ENCODE results near the gene ERGIC1.

The ERGIC1 gene

GRCh38 chr5:172878585-172878932 lies 44.5 kb downstream of the ERGIC1 start:
- POLR2A ChIA-PET, result no interaction called here
- TF ChIP-seq SP1 (IDR thresholded peaks at IDR 0.05), result no peak
- no peak for TF ChIP-seq ARNT (IDR thresholded peaks at IDR 0.05)
- no peak for TF ChIP-seq HDGF (IDR thresholded peaks at IDR 0.05; ENCODE audit: borderline replicate concordance)
- no peak for TF ChIP-seq L3MBTL2 (conservative IDR thresholded peaks at IDR 0.05)
- no peak for TF ChIP-seq FOXK2 (IDR thresholded peaks at IDR 0.05)
- TF ChIP-seq ELF4 (IDR thresholded peaks at IDR 0.05), result no peak
- TF ChIP-seq FOXA1 (IDR thresholded peaks at IDR 0.05), result no peak
- no peak for TF ChIP-seq LEF1 (IDR thresholded peaks at IDR 0.05; ENCODE audit: borderline replicate concordance)
- no peak for TF ChIP-seq NFRKB (IDR thresholded peaks at IDR 0.05)
- TF ChIP-seq ZNF384 (IDR thresholded peaks at IDR 0.05), result no peak
- TF ChIP-seq FOXM1 (IDR thresholded peaks at IDR 0.05; ENCODE audit: borderline replicate concordance), result no peak
- no peak for TF ChIP-seq BHLHE40 (IDR thresholded peaks at IDR 0.05; ENCODE audit: borderline replicate concordance)
- TF ChIP-seq TARDBP (IDR thresholded peaks at IDR 0.05), result no peak
- no peak for TF ChIP-seq PKNOX1 (IDR thresholded peaks at IDR 0.05)
- TF ChIP-seq CTBP1 (IDR thresholded peaks at IDR 0.05; ENCODE audit: borderline replicate concordance), result no peak
- CTCF ChIA-PET, result no interaction called here
- DNase-seq (ENCODE audit: extremely low spot score), result no peak

- TF ChIP-seq FOXA1 (IDR thresholded peaks at IDR 0.05) (no peak), ZNF384 (IDR thresholded peaks at IDR 0.05) (no peak)
- ChIA-PET POLR2A (no interaction called here), CTCF (no interaction called here)
- DNase-seq (ENCODE audit: extremely low spot score), result no peak
Measured at GRCh38 chr5:172878933-172879752, 45.1 kb downstream of the ERGIC1 start.

- POLR2A ChIA-PET, result no interaction called here
- TF ChIP-seq SUZ12 (IDR thresholded peaks at IDR 0.05) (no peak), ZNF384 (IDR thresholded peaks at IDR 0.05) (no peak), CTBP1 (IDR thresholded peaks at IDR 0.05; ENCODE audit: borderline replicate concordance) (no peak), ELF4 (IDR thresholded peaks at IDR 0.05) (no peak), LEF1 (IDR thresholded peaks at IDR 0.05; ENCODE audit: borderline replicate concordance) (no peak)
- CTCF ChIA-PET, result interaction anchor here (0.7 kb wide), 1 partner anchor 88 kb away, joined by 5 read pairs; no protein-coding TSS in a partner anchor
- no peak for DNase-seq (ENCODE audit: extremely low spot score)
Measured at GRCh38 chr5:172881691-172882370, 47.8 kb downstream of the ERGIC1 start.

- no peak for DNase-seq (ENCODE audit: extremely low spot score)
- TF ChIP-seq ARNT (IDR thresholded peaks at IDR 0.05), result no peak
- POLR2A ChIA-PET, result no interaction called here
- CTCF ChIA-PET, result no interaction called here
Measured at GRCh38 chr5:172883066-172883465, 49.0 kb downstream of the ERGIC1 start.

- no peak for DNase-seq (ENCODE audit: extremely low spot score)
- ChIA-PET CTCF (no interaction called here), POLR2A (no interaction called here)
- no peak for TF ChIP-seq TARDBP (IDR thresholded peaks at IDR 0.05)
- no peak for TF ChIP-seq SP1 (IDR thresholded peaks at IDR 0.05)
- TF ChIP-seq HDGF (IDR thresholded peaks at IDR 0.05; ENCODE audit: borderline replicate concordance), result no peak
- no peak for TF ChIP-seq FOXM1 (IDR thresholded peaks at IDR 0.05; ENCODE audit: borderline replicate concordance)
- TF ChIP-seq FOXK2 (IDR thresholded peaks at IDR 0.05), result no peak
- TF ChIP-seq CTBP1 (IDR thresholded peaks at IDR 0.05; ENCODE audit: borderline replicate concordance), result no peak
- no peak for TF ChIP-seq BHLHE40 (IDR thresholded peaks at IDR 0.05; ENCODE audit: borderline replicate concordance)
- no peak for TF ChIP-seq ELF4 (IDR thresholded peaks at IDR 0.05)
- no peak for TF ChIP-seq L3MBTL2 (conservative IDR thresholded peaks at IDR 0.05)
- no peak for TF ChIP-seq LEF1 (IDR thresholded peaks at IDR 0.05; ENCODE audit: borderline replicate concordance)
- no peak for TF ChIP-seq PKNOX1 (IDR thresholded peaks at IDR 0.05)
- no peak for TF ChIP-seq NFRKB (IDR thresholded peaks at IDR 0.05)
- no peak for TF ChIP-seq FOXA1 (IDR thresholded peaks at IDR 0.05)
- no peak for TF ChIP-seq SUZ12 (IDR thresholded peaks at IDR 0.05)
- TF ChIP-seq ZNF384 (IDR thresholded peaks at IDR 0.05), result no peak
- no peak for TF ChIP-seq ARNT (IDR thresholded peaks at IDR 0.05)
Measured at GRCh38 chr5:172885597-172886340, 51.7 kb downstream of the ERGIC1 start.

- TF ChIP-seq FOXK2 (IDR thresholded peaks at IDR 0.05), result no peak
- TF ChIP-seq FOXA1 (IDR thresholded peaks at IDR 0.05), result no peak
- no peak for TF ChIP-seq NFRKB (IDR thresholded peaks at IDR 0.05)
- TF ChIP-seq FOXM1 (IDR thresholded peaks at IDR 0.05; ENCODE audit: borderline replicate concordance), result no peak
- TF ChIP-seq BHLHE40 (IDR thresholded peaks at IDR 0.05; ENCODE audit: borderline replicate concordance), result no peak
- TF ChIP-seq L3MBTL2 (conservative IDR thresholded peaks at IDR 0.05), result no peak
- no peak for TF ChIP-seq ELF4 (IDR thresholded peaks at IDR 0.05)
- no peak for TF ChIP-seq ZNF384 (IDR thresholded peaks at IDR 0.05)
- no peak for TF ChIP-seq HDGF (IDR thresholded peaks at IDR 0.05; ENCODE audit: borderline replicate concordance)
- no peak for TF ChIP-seq CTBP1 (IDR thresholded peaks at IDR 0.05; ENCODE audit: borderline replicate concordance)
- no peak for TF ChIP-seq SP1 (IDR thresholded peaks at IDR 0.05)
- no peak for TF ChIP-seq LEF1 (IDR thresholded peaks at IDR 0.05; ENCODE audit: borderline replicate concordance)
- DNase-seq (ENCODE audit: extremely low spot score), result no peak
- ChIA-PET CTCF (no interaction called here), POLR2A (no interaction called here)
Measured at GRCh38 chr5:172886476-172886875, 52.4 kb downstream of the ERGIC1 start.

All from HEK293T (cell line).